Aorta (tissue), 5 donors: Measurements from ENCODE around the gene LMO7. TPM values are rescaled to one million over a fixed set of nuclear protein-coding genes. Genes with fewer than 3 reads are reported as not detected.

Experiments
- ATAC-seq: fragments of 200-7000 bp; cut with Tn5 transposase; one replicate; pipeline ENCODE4 v1.9.1; 2022; ENCODE audit warnings: moderate library complexity; ENCODE audit not compliant: low FRiP score
- DNase-seq, 2 donors: peaks; one replicate each; pipeline ENCODE4 v3.0.0-alpha.2; 2020
- H3K27ac ChIP-seq, 2 donors: one replicate each; pipeline ENCODE4 v1.5.1; 2013; ENCODE audit warnings: low read length in 2 of 2, mild to moderate bottlenecking in 2 of 2, moderate library complexity in 2 of 2, control low read depth in 1 of 2, inconsistent platforms in 1 of 2, low read depth in 1 of 2
- H3K27me3 ChIP-seq, 2 donors: one replicate each; pipeline ENCODE4 v1.6.1; 2013; ENCODE audit warnings: control low read depth in 1 of 2, low read length in 1 of 2, mild to moderate bottlenecking in 1 of 2, moderate library complexity in 1 of 2; ENCODE audit not compliant: insufficient read depth in 2 of 2, control insufficient read depth in 1 of 2
- H3K36me3 ChIP-seq, 2 donors: one replicate each; pipeline ENCODE4 v1.6.1; 2013; ENCODE audit warnings: control low read depth in 1 of 2, low read length in 1 of 2, mild to moderate bottlenecking in 1 of 2; ENCODE audit not compliant: insufficient read depth in 2 of 2, control insufficient read depth in 1 of 2
- H3K4me1 ChIP-seq, 2 donors: one replicate each; pipeline ENCODE4 v1.6.1; 2013; ENCODE audit warnings: low read length in 2 of 2, control low read depth in 1 of 2, mild to moderate bottlenecking in 1 of 2, moderate library complexity in 1 of 2; ENCODE audit not compliant: insufficient read depth in 2 of 2, control insufficient read depth in 1 of 2
- H3K4me3 ChIP-seq, 2 donors: one replicate each; pipeline ENCODE4 v1.5.1; 2013; ENCODE audit warnings: low read length in 2 of 2, control low read depth in 1 of 2, mild to moderate bottlenecking in 1 of 2
- H3K9me3 ChIP-seq: one replicate; pipeline ENCODE4 v1.6.1; 2013; ENCODE audit warnings: mild to moderate bottlenecking, low read length; ENCODE audit not compliant: control insufficient read depth
- WGBS, 2 donors: extraction: QIAGEN DNeasy Blood & Tissue Kit; methylation state at CpG; one replicate each; pipeline ENCODE4 v1.1.7; 2013; 5-methylcytosine and 5-hydroxymethylcytosine counted together
- intact Hi-C, 2 donors: fragments of 100-400 bp; cut with DNase I; formaldehyde crosslinking; loops; one replicate each; pipeline versions ENCODE4 v1.14.2 to v1.15.0; 2022
- polyA plus RNA-seq, 2 donors: library from polyadenylated mRNA; stranded (reverse); fragments of 200-250 nt; gene quantifications; one replicate each; pipeline ENCODE4 v1.2.3, GENCODE V29; 2013
- total RNA-seq, 2 donors: library from RNA; stranded (reverse); fragmentation: NEBNext Ultra II Directional; extraction: Animal tissue kit (Norgen Biotek cat#: 25700); gene quantifications; one replicate each; pipeline ENCODE4 v1.2.1, GENCODE V29; 2021
- donor health status: healthy with polysubstance abuse.
- donor health status: Bipolar disorder and iron deficiency.
- donor health status: DM: no; HTN: no; CAD: no.
- donor health status: DM: no; HTN: no; CAD: no.
- donor health status: DM: yes; HTN: yes; CAD: no.

Gene LMO7
- total and polyA plus RNA-seq, 4 donors, result 31.7 to 76.8 (median 55.9) TPM

DNA sequence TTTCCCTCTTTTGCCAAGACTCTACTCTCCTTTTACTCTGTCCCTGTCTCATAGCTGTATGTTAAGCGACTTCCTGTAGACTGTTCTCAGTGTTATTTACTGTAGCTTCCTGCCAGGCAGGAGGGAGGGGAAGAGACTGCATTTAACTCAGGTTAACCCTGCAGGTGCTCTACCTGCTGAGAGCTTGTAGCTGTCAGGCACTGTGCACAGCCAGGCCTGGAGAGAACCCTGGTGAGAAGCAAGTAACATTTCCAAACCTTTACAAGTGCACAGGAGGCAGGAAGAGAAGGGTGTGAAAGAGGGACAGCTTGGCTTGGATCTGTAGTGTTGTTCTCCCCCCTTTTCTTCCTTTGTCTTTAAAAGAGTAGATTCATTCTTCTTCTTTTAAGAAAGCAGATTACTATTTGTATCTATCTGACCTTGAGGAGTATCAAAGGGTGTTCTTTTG, 167.1 kb downstream of the LMO7 start:
- Histone ChIP-seq H3K4me3 (no peak overlapping the region), H3K27ac (peak overlapping the region; percentile 85 to 95), H3K4me1 (peaks cover 2 to 5% of the 10 kb centered on the region in 2 donors), H3K27me3 (no peaks in the 10 kb centered on the region), H3K9me3 (no peaks in the 10 kb centered on the region), H3K36me3 (no peaks in the 10 kb centered on the region)
- DNase-seq (no peak), ATAC-seq (peak; percentile 4)
- intact Hi-C loops, result loop anchor here (5.0 kb wide), 2 partner anchors 36 to 41 kb away; no protein-coding TSS in a partner anchor
- 5 to 7% methylated on average over 1 of the region's 1 CpG for WGBS, 2 donors

GRCh38 chr13:75804054-75804453, 167.9 kb downstream of the LMO7 start:
- ATAC-seq, result no peak

DNA sequence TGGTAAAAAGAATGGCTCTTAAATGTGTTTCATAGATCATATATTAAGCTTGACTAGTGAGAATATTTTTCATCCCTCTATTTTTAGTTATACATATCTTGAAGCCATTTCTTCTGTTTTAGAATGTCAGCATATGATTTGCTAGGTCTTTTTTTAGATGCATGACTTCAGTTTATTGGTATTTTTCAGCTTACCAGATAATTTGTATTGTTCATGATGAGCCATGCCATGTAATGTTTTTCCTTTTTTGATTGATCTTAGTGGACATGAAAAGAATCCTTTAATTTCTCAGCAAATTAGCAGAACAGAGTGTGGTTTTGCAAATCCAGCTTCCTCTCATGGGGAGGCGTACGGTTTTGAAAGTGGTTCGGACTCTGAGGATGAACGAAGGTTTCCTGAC, 168.5 kb downstream of the LMO7 start:
- ATAC-seq (no peak), DNase-seq (no peak)
- Histone ChIP-seq H3K36me3 (no peaks in the 10 kb centered on the region), H3K9me3 (no peaks in the 10 kb centered on the region), H3K27me3 (no peaks in the 10 kb centered on the region), H3K4me1 (peaks cover 2 to 5% of the 10 kb centered on the region in 2 donors), H3K27ac (peak overlapping the region; percentile 75 to 94), H3K4me3 (peak overlapping the region; percentile 82 to 97)
- 5 to 8% methylated on average over 4 of the region's 4 CpGs for WGBS, 2 donors
- intact Hi-C loops, result loop anchor here (5.0 kb wide), 3 partner anchors 37 to 107 kb away; no protein-coding TSS in a partner anchor

More at GRCh38 chr13:75804054-75804453, 167.9 kb downstream of the LMO7 start:
- 1 to 9% methylated on average over 10 of the region's 10 CpGs for WGBS, 2 donors
- peak overlapping the region; percentile 82 to 97 for H3K4me3 ChIP-seq
- intact Hi-C loops, result loop anchor here (5.0 kb wide), 2 partner anchors 37 to 42 kb away; no protein-coding TSS in a partner anchor
- peaks cover 2 to 5% of the 10 kb centered on the region in 2 donors for H3K4me1 ChIP-seq
- peak overlapping the region; percentile 85 to 94 for H3K27ac ChIP-seq
- no peaks in the 10 kb centered on the region for H3K36me3 ChIP-seq
- no peak for DNase-seq
- H3K27me3 ChIP-seq, result no peaks in the 10 kb centered on the region
- no peaks in the 10 kb centered on the region for H3K9me3 ChIP-seq

- Histone ChIP-seq H3K4me3 (peak overlapping the region; percentile 82 to 97), H3K27ac (peak overlapping the region in 1 of 2 donors; percentile 94), H3K9me3 (no peaks in the 10 kb centered on the region), H3K36me3 (no peaks in the 10 kb centered on the region), H3K27me3 (no peaks in the 10 kb centered on the region), H3K4me1 (peaks cover 2 to 5% of the 10 kb centered on the region in 2 donors)
- WGBS, 2 donors, result 5 to 10% methylated on average over 7 of the region's 7 CpGs
- DNase-seq (no peak), ATAC-seq (peak; percentile 20)
- intact Hi-C loops, result loop anchor here in 1 of 2 donors (5.0 kb wide), 1 partner anchor 109 kb away; no protein-coding TSS in a partner anchor
Observed at GRCh38 chr13:75806117-75806516, 170.0 kb downstream of the LMO7 start.

DNA sequence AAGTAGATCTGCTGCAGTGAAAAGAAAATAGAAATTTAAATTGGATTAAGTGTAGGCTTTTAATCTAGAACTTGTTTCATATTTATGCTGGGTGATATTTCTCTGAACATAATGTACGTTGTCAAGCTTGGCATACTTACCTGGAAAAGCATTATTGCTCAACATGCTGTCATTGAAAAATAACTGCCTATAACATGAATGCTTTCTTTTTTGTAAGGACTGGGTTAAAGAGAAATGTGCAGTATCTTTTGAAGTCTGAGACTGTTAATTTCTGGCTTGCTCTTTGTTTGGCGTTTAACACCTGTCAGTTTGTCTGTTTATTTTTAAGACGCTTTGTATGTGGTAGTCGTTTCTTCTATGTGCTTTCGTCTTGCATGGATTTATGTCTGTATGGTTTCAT, 175.2 kb downstream of the LMO7 start:
- Histone ChIP-seq H3K27ac (no peak overlapping the region), H3K27me3 (no peaks in the 10 kb centered on the region), H3K4me3 (no peak overlapping the region), H3K9me3 (no peaks in the 10 kb centered on the region), H3K4me1 (peaks cover 7 to 20% of the 10 kb centered on the region in 2 donors), H3K36me3 (no peaks in the 10 kb centered on the region)
- DNase-seq, result no peak
- intact Hi-C loops, result loop anchor here in 1 of 2 donors (5.0 kb wide), 1 partner anchor 114 kb away; no protein-coding TSS in a partner anchor
- no peak for ATAC-seq
- 37 to 51% methylated on average over 5 of the region's 5 CpGs for WGBS, 2 donors

DNA sequence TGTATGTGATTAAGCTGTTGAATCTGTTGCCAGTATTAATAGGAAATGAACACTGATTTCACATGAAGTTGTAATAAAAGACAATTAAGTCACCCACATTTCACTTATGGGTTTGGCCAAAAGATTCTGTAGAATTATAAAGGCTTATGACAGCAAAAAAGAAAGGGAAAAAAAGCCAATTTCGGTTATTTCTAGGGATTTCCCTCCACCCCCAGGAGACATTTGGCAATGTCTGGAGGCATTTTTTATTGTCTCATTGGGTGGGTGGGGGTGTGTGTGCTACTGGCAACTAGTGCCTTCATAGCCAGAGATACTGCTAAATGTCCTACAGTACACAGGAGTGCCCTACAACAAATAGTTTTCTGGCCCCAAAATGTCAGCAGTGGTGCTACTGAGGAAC, 175.7 kb downstream of the LMO7 start:
- H3K9me3 ChIP-seq, result no peaks in the 10 kb centered on the region
- H3K36me3 ChIP-seq, result no peaks in the 10 kb centered on the region
- 47 to 48% methylated on average over 1 of the region's 1 CpG for WGBS, 2 donors
- intact Hi-C loops, result loop anchor here in 1 of 2 donors (5.0 kb wide), 1 partner anchor 115 kb away; no protein-coding TSS in a partner anchor
- no peak overlapping the region for H3K27ac ChIP-seq
- H3K4me1 ChIP-seq, result peaks cover 7 to 20% of the 10 kb centered on the region in 2 donors
- DNase-seq, result no peak
- no peaks in the 10 kb centered on the region for H3K27me3 ChIP-seq
- no peak for ATAC-seq
- H3K4me3 ChIP-seq, result no peak overlapping the region

DNA sequence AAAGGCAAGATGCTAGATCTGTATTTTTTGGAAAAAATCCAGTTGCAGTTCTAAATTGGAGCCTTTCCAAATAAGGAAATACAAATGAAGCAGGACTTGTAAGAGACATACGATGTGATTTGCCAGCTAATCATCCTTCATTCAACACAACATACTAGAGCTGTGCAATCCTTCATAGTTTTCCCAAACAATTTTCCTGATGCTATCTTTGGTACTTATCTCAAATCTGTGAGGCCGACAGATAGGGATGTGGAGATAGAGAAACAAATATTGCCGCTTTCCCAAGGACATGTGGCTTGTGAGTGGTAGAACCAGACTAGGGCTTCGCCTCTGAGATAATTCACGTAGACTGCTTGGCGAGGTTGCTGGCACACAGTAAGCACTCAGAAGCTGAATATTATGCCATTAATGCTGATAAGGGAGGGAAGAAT, 176.6 kb downstream of the LMO7 start:
- peak; percentile 30 for ATAC-seq
- Histone ChIP-seq H3K4me1 (peaks cover 7 to 16% of the 10 kb centered on the region in 2 donors), H3K27ac (peak overlapping the region; percentile 50 to 57), H3K27me3 (no peaks in the 10 kb centered on the region), H3K9me3 (no peaks in the 10 kb centered on the region), H3K36me3 (no peaks in the 10 kb centered on the region), H3K4me3 (peak overlapping the region in 1 of 2 donors; percentile 48)
- 4 to 6% methylated on average over 6 of the region's 6 CpGs for WGBS, 2 donors
- no peak for DNase-seq
- intact Hi-C loops, result loop anchor here in 1 of 2 donors (5.0 kb wide), 1 partner anchor 115 kb away; no protein-coding TSS in a partner anchor

GRCh38 chr13:75813323-75813722, 177.2 kb downstream of the LMO7 start:
- Histone ChIP-seq H3K4me1 (peaks cover 7 to 16% of the 10 kb centered on the region in 2 donors), H3K36me3 (no peaks in the 10 kb centered on the region), H3K27me3 (no peaks in the 10 kb centered on the region), H3K9me3 (no peaks in the 10 kb centered on the region), H3K4me3 (no peak overlapping the region), H3K27ac (peak overlapping the region; percentile 9 to 50)
- 11 to 18% methylated on average over 3 of the region's 3 CpGs for WGBS, 2 donors
- intact Hi-C loops, result loop anchor here in 1 of 2 donors (5.0 kb wide), 1 partner anchor 116 kb away; no protein-coding TSS in a partner anchor
- ATAC-seq (peak; percentile 65), DNase-seq (no peak)
